Suprapubic skin (tissue), 4 donors: ENCODE results near the gene PLCB1. TPM values are rescaled to one million over a fixed set of nuclear protein-coding genes. Genes with fewer than 3 reads are reported as not detected.

Source experiments
- DNase-seq, 2 donors: peaks; one replicate each; pipeline ENCODE4 v3.0.0-alpha.2; 2019; ENCODE audit warnings: low spot score in 2 of 2
- H3K27ac ChIP-seq: fragments of 200-600 bp; sonication (generic); one replicate; pipeline ENCODE4 v1.5.1; 2019
- H3K27me3 ChIP-seq: fragments of 200-600 bp; sonication (generic); one replicate; pipeline ENCODE4 v1.5.1; 2019
- H3K36me3 ChIP-seq: fragments of 200-600 bp; sonication (generic); one replicate; pipeline ENCODE4 v1.5.1; 2019
- H3K4me1 ChIP-seq: fragments of 200-600 bp; sonication (generic); one replicate; pipeline ENCODE4 v1.5.1; 2019
- H3K4me3 ChIP-seq: fragments of 200-600 bp; sonication (generic); one replicate; pipeline ENCODE4 v1.5.1; 2019; ENCODE audit warnings: mild to moderate bottlenecking
- H3K9me3 ChIP-seq: fragments of 200-600 bp; sonication (generic); one replicate; pipeline ENCODE4 v1.5.1; 2019
- CTCF ChIP-seq, 2 donors: fragments of 200-600 bp in 1 of 2; fragments of 450-650 bp in 1 of 2; sonication (generic) in 1 of 2; IDR thresholded peaks; one replicate each; pipeline ENCODE4 v1.5.1; 2016 to 2019; ENCODE audit warnings: antibody characterized with exemption in 2 of 2, mild to moderate bottlenecking in 1 of 2, moderate library complexity in 1 of 2
- EP300 ChIP-seq: sonication (generic); formaldehyde crosslinking; IDR thresholded peaks from one replicate; pipeline ENCODE4 v1.6.1; 2017; ENCODE audit warnings: antibody characterized with exemption
- POLR2A ChIP-seq, 2 donors: fragments of 450-650 bp; IDR thresholded peaks; one replicate each; pipeline ENCODE4 v1.6.1; 2017; ENCODE audit warnings: antibody characterized with exemption in 2 of 2, mild to moderate bottlenecking in 2 of 2, moderate library complexity in 2 of 2
- POLR2AphosphoS5 ChIP-seq, 3 donors: sonication (generic); formaldehyde crosslinking; IDR thresholded peaks; one replicate each; pipeline ENCODE4 v1.6.1; 2017; ENCODE audit warnings: antibody characterized with exemption in 3 of 3
- WGBS: methylation state at CpG from one replicate; pipeline ENCODE4 v1.1.5; 2018; 5-methylcytosine and 5-hydroxymethylcytosine counted together
- total RNA-seq, 4 donors: library from RNA; depleted of rRNA; stranded (reverse); fragments of >200 nt; gene quantifications; one replicate each; pipeline ENCODE4 v1.1.0, GENCODE V29; 2016

The PLCB1 gene
- total RNA-seq, 4 donors from 2014 or later = 3.9 to 15.6 (median 6.7) TPM

- no peak for DNase-seq
- Histone ChIP-seq H3K4me1 (peaks cover 3% of the 10 kb centered on the region), H3K27me3 (no peaks in the 10 kb centered on the region), H3K4me3 (no peak overlapping the region), H3K36me3 (no peaks in the 10 kb centered on the region), H3K9me3 (no peaks in the 10 kb centered on the region), H3K27ac (no peak overlapping the region)
- TF ChIP-seq EP300 = no peak
- no peak for TF ChIP-seq POLR2A (IDR thresholded peaks at IDR 0.05)
- TF ChIP-seq CTCF (IDR thresholded peaks at IDR 0.05) = no peak
- no peak for TF ChIP-seq POLR2AphosphoS5 (IDR thresholded peaks at IDR 0.05)
- WGBS = 97% methylated on average over 1 of the region's 1 CpG
Observed at GRCh38 chr20:8402798-8403197, 270.7 kb downstream of the PLCB1 start.

GRCh38 chr20:8404912-8405635 lies 273.0 kb downstream of the PLCB1 start:
- no peaks in the 10 kb centered on the region for H3K36me3 ChIP-seq
- WGBS = 82% methylated on average over 6 of the region's 6 CpGs
- no peak for DNase-seq
- TF ChIP-seq POLR2AphosphoS5 (IDR thresholded peaks at IDR 0.05) (no peak), POLR2A (IDR thresholded peaks at IDR 0.05) (no peak), CTCF (IDR thresholded peaks at IDR 0.05) (no peak), EP300 (no peak)
- H3K27me3 ChIP-seq = no peaks in the 10 kb centered on the region
- H3K27ac ChIP-seq = no peak overlapping the region
- no peak overlapping the region for H3K4me3 ChIP-seq
- H3K4me1 ChIP-seq = peaks cover 3% of the 10 kb centered on the region
- H3K9me3 ChIP-seq = no peaks in the 10 kb centered on the region

GRCh38 chr20:8406391-8406790 lies 274.3 kb downstream of the PLCB1 start:
- Histone ChIP-seq H3K4me3 (no peak overlapping the region), H3K27me3 (no peaks in the 10 kb centered on the region), H3K27ac (no peak overlapping the region), H3K9me3 (no peaks in the 10 kb centered on the region), H3K4me1 (no peaks in the 10 kb centered on the region), H3K36me3 (no peaks in the 10 kb centered on the region)
- WGBS = 85% methylated on average over 1 of the region's 1 CpG
- DNase-seq = no peak
- TF ChIP-seq POLR2A (IDR thresholded peaks at IDR 0.05) (no peak), CTCF (IDR thresholded peaks at IDR 0.05) (no peak), EP300 (no peak), POLR2AphosphoS5 (IDR thresholded peaks at IDR 0.05) (no peak)

- H3K36me3 ChIP-seq = no peaks in the 10 kb centered on the region
- WGBS = 66% methylated on average over 4 of the region's 4 CpGs
- H3K4me3 ChIP-seq = no peak overlapping the region
- no peaks in the 10 kb centered on the region for H3K27me3 ChIP-seq
- H3K9me3 ChIP-seq = no peaks in the 10 kb centered on the region
- no peak for TF ChIP-seq POLR2A (IDR thresholded peaks at IDR 0.05)
- TF ChIP-seq CTCF (IDR thresholded peaks at IDR 0.05) = no peak
- TF ChIP-seq POLR2AphosphoS5 (IDR thresholded peaks at IDR 0.05) = no peak
- no peak for TF ChIP-seq EP300
- H3K4me1 ChIP-seq = no peaks in the 10 kb centered on the region
- no peak overlapping the region for H3K27ac ChIP-seq
- DNase-seq = no peak
Observed at GRCh38 chr20:8408587-8409307, 276.7 kb downstream of the PLCB1 start.

GRCh38 chr20:8413691-8414090 lies 281.6 kb downstream of the PLCB1 start:
- Histone ChIP-seq H3K4me1 (no peaks in the 10 kb centered on the region), H3K27ac (no peak overlapping the region), H3K9me3 (no peaks in the 10 kb centered on the region), H3K27me3 (no peaks in the 10 kb centered on the region), H3K36me3 (no peaks in the 10 kb centered on the region), H3K4me3 (no peak overlapping the region)
- no peak for TF ChIP-seq CTCF (IDR thresholded peaks at IDR 0.05)
- no peak for TF ChIP-seq EP300
- no peak for TF ChIP-seq POLR2A (IDR thresholded peaks at IDR 0.05)
- TF ChIP-seq POLR2AphosphoS5 (IDR thresholded peaks at IDR 0.05) = no peak
- 91% methylated on average over 2 of the region's 2 CpGs for WGBS
- no peak for DNase-seq
